Muscle layer of colon (tissue), 2 donors: Measurements from ENCODE around the gene TUSC2.
"Not testable (repeated sequence)": the region's sequence is repeated elsewhere in the genome, so short reads cannot be mapped to it uniquely, and the experiment has no call there.

Experiments used
- H3K27ac ChIP-seq: one replicate; pipeline ENCODE4 v1.7.0; 2013; ENCODE audit warnings: low read depth, mild to moderate bottlenecking, low read length, moderate library complexity
- H3K27me3 ChIP-seq, 2 donors: one replicate each; pipeline ENCODE4 v1.7.0; 2013; ENCODE audit warnings: low read length in 2 of 2, mild to moderate bottlenecking in 2 of 2; ENCODE audit not compliant: insufficient read depth in 2 of 2, control insufficient read depth in 1 of 2
- H3K36me3 ChIP-seq: one replicate; pipeline ENCODE4 v1.7.0; 2013; ENCODE audit warnings: mild to moderate bottlenecking, low read length; ENCODE audit not compliant: insufficient read depth
- H3K4me1 ChIP-seq: one replicate; pipeline ENCODE4 v1.7.0; 2013; ENCODE audit warnings: mild to moderate bottlenecking, low read length; ENCODE audit not compliant: insufficient read depth
- H3K4me3 ChIP-seq, 2 donors: one replicate each; pipeline ENCODE4 v1.7.0; 2013; ENCODE audit warnings: low read length in 2 of 2, low read depth in 1 of 2, mild to moderate bottlenecking in 1 of 2, moderate library complexity in 1 of 2
- H3K9ac ChIP-seq: one replicate; pipeline ENCODE4 v1.7.0; 2013; ENCODE audit warnings: low read length
- H3K9me3 ChIP-seq: one replicate; pipeline ENCODE4 v1.7.0; 2013; ENCODE audit warnings: mild to moderate bottlenecking, low read length
- donor health status: abdominal sarcoma.
- donor health status: Adenocarcinoma of cecum.

TUSC2 gene

GRCh38 chr3:50321336-50322114 lies 6.5 kb downstream of the TUSC2 start:
- Histone ChIP-seq H3K36me3 (peaks cover 29% of the 10 kb centered on the region), H3K4me1 (peaks cover 53% of the 10 kb centered on the region), H3K9me3 (no peaks in the 10 kb centered on the region), H3K27ac (peak overlapping the region; percentile 83), H3K9ac (peak overlapping the region; percentile 71), H3K4me3 (peak overlapping the region; percentile 74 to 91), H3K27me3 (no peaks in the 10 kb centered on the region)

GRCh38 chr3:50320853-50321335 lies 7.1 kb downstream of the TUSC2 start:
- Histone ChIP-seq H3K9me3 (no peaks in the 10 kb centered on the region), H3K36me3 (peaks cover 29% of the 10 kb centered on the region), H3K9ac (peak overlapping the region; percentile 71), H3K27ac (peak overlapping the region; percentile 83), H3K27me3 (no peaks in the 10 kb centered on the region), H3K4me1 (peaks cover 53% of the 10 kb centered on the region), H3K4me3 (peak overlapping the region; percentile 74 to 91)

- Histone ChIP-seq H3K27me3 (no peaks in the 10 kb centered on the region), H3K9ac (peak overlapping the region; percentile 71), H3K9me3 (no peaks in the 10 kb centered on the region), H3K4me3 (peak overlapping the region; percentile 74 to 91), H3K36me3 (peaks cover 22% of the 10 kb centered on the region), H3K27ac (peak overlapping the region; percentile 83), H3K4me1 (peaks cover 53% of the 10 kb centered on the region)
Measured at GRCh38 chr3:50319894-50320625, 8.0 kb downstream of the TUSC2 start.

- Histone ChIP-seq H3K27me3 (no peaks in the 10 kb centered on the region), H3K9me3 (no peaks in the 10 kb centered on the region), H3K27ac (no peak overlapping the region), H3K9ac (peak overlapping the region; percentile 35), H3K4me3 (peak overlapping the region in 1 of 2 donors; percentile 74), H3K4me1 (peaks cover 48% of the 10 kb centered on the region), H3K36me3 (peaks cover 20% of the 10 kb centered on the region)
Measured at GRCh38 chr3:50319181-50319893, 8.7 kb downstream of the TUSC2 start.

- H3K9ac ChIP-seq = peak overlapping the region; percentile 35
- no peaks in the 10 kb centered on the region for H3K9me3 ChIP-seq
- H3K4me3 ChIP-seq = peak overlapping the region in 1 of 2 donors; percentile 74
- H3K36me3 ChIP-seq = peaks cover 20% of the 10 kb centered on the region
- H3K4me1 ChIP-seq = peaks cover 44% of the 10 kb centered on the region
- no peak overlapping the region for H3K27ac ChIP-seq
- H3K27me3 ChIP-seq = no peaks in the 10 kb centered on the region
Measured at GRCh38 chr3:50318615-50319014, 9.4 kb downstream of the TUSC2 start.

GRCh38 chr3:50318163-50318562 lies 9.9 kb downstream of the TUSC2 start:
- Histone ChIP-seq H3K4me1 (peaks cover 44% of the 10 kb centered on the region), H3K9ac (no peak overlapping the region), H3K27me3 (no peaks in the 10 kb centered on the region), H3K4me3 (no peak overlapping the region), H3K27ac (no peak overlapping the region), H3K9me3 (no peaks in the 10 kb centered on the region), H3K36me3 (peaks cover 20% of the 10 kb centered on the region)

- no peaks in the 10 kb centered on the region for H3K27me3 ChIP-seq
- no peak overlapping the region for H3K27ac ChIP-seq
- H3K9me3 ChIP-seq = no peaks in the 10 kb centered on the region
- peaks cover 20% of the 10 kb centered on the region for H3K36me3 ChIP-seq
- H3K4me1 ChIP-seq = peaks cover 40% of the 10 kb centered on the region
- H3K4me3 ChIP-seq = no peak overlapping the region
- H3K9ac ChIP-seq = no peak overlapping the region
Measured at GRCh38 chr3:50317300-50317699, 10.7 kb downstream of the TUSC2 start.

- Histone ChIP-seq H3K4me3 (no peak overlapping the region), H3K27ac (no peak overlapping the region), H3K27me3 (no peaks in the 10 kb centered on the region), H3K9me3 (no peaks in the 10 kb centered on the region), H3K4me1 (peaks cover 35% of the 10 kb centered on the region), H3K36me3 (peaks cover 20% of the 10 kb centered on the region), H3K9ac (no peak overlapping the region)
Measured at GRCh38 chr3:50316657-50317242, 11.3 kb downstream of the TUSC2 start.

GRCh38 chr3:50314816-50315215 lies 13.2 kb downstream of the TUSC2 start:
- Histone ChIP-seq H3K4me1 (peaks cover 27% of the 10 kb centered on the region), H3K9ac (no peak overlapping the region), H3K27ac (no peak overlapping the region), H3K9me3 (no peaks in the 10 kb centered on the region), H3K27me3 (no peaks in the 10 kb centered on the region), H3K36me3 (peaks cover 20% of the 10 kb centered on the region), H3K4me3 (no peak overlapping the region)

GRCh38 chr3:50314342-50314741 lies 13.7 kb downstream of the TUSC2 start:
- Histone ChIP-seq H3K9ac (no peak overlapping the region), H3K4me1 (peaks cover 22% of the 10 kb centered on the region), H3K27me3 (no peaks in the 10 kb centered on the region), H3K27ac (no peak overlapping the region), H3K9me3 (no peaks in the 10 kb centered on the region), H3K36me3 (peaks cover 16% of the 10 kb centered on the region), H3K4me3 (no peak overlapping the region)

GRCh38 chr3:50312041-50312440 lies 16.0 kb downstream of the TUSC2 start:
- H3K36me3 ChIP-seq, H3K9ac ChIP-seq, H3K4me3 ChIP-seq, H3K27ac ChIP-seq, H3K9me3 ChIP-seq, H3K27me3 ChIP-seq, H3K4me1 ChIP-seq: not testable (repeated sequence)
